Measurements from ENCODE around the gene LTF.

LTF gene

GRCh38 chr3:46407970-46408369, 56.7 kb downstream of the LTF start:
- H3K4me3 ChIP-seq (ENCODE audit: low read depth, low read length): no peak overlapping the region

More at GRCh38 chr3:46407970-46408369, 56.7 kb downstream of the LTF start:
- Histone ChIP-seq H3K36me3 (ENCODE audit: control insufficient read depth in 2 of 2, insufficient read depth in 1 of 2, low read length in 2 of 2) (no peaks in the 10 kb centered on the region), H3K4me1 (ENCODE audit: control insufficient read depth, insufficient read depth, low read length) (no peaks in the 10 kb centered on the region), H3K9me3 (ENCODE audit: control insufficient read depth, insufficient read depth, low read depth, low read length) (no peaks in the 10 kb centered on the region), H3K27ac (ENCODE audit: extremely low read depth, low read depth, low read length) (no peak overlapping the region)
- TF ChIP-seq ZSCAN30 (tag by site-specific recombination; IDR thresholded peaks at IDR 0.05) (no peak), ZNF341 (tag by site-specific recombination; IDR thresholded peaks at IDR 0.05; ENCODE audit: low read depth) (no peak), ZNF362 (tag by site-specific recombination; IDR thresholded peaks at IDR 0.05) (no peak), CTCF (tag by site-specific recombination; IDR thresholded peaks at IDR 0.05) (no peak), ZNF239 (tag by site-specific recombination; IDR thresholded peaks at IDR 0.05) (no peak), PRDM10 (tag by site-specific recombination; IDR thresholded peaks at IDR 0.05) (no peak), ZNF311 (tag by site-specific recombination; IDR thresholded peaks at IDR 0.05; ENCODE audit: borderline replicate concordance) (no peak), ZNF654 (tag by site-specific recombination; IDR thresholded peaks at IDR 0.05; ENCODE audit: low read depth) (no peak), ZNF704 (tag by site-specific recombination; IDR thresholded peaks at IDR 0.05) (no peak), BCL11A (tag by site-specific recombination; IDR thresholded peaks at IDR 0.05; ENCODE audit: low read depth) (no peak), ZNF37A (tag by site-specific recombination; IDR thresholded peaks at IDR 0.05) (no peak), ZNF354C (tag by site-specific recombination; IDR thresholded peaks at IDR 0.05; ENCODE audit: borderline replicate concordance, low read depth) (no peak), HOXD13 (CRISPR knock-in tag; IDR thresholded peaks at IDR 0.05; ENCODE audit: borderline replicate concordance) (no peak), MYNN (tag by site-specific recombination; IDR thresholded peaks at IDR 0.05; ENCODE audit: borderline replicate concordance) (no peak), ZNF366 (tag by site-specific recombination; conservative IDR thresholded peaks at IDR 0.05) (no peak), ZNF791 (tag by site-specific recombination; IDR thresholded peaks at IDR 0.05) (no peak), ZNF350 (tag by site-specific recombination; IDR thresholded peaks at IDR 0.05) (no peak), ZNF596 (tag by site-specific recombination; IDR thresholded peaks at IDR 0.05) (no peak)
- TF ChIP-seq, protein P1, sequence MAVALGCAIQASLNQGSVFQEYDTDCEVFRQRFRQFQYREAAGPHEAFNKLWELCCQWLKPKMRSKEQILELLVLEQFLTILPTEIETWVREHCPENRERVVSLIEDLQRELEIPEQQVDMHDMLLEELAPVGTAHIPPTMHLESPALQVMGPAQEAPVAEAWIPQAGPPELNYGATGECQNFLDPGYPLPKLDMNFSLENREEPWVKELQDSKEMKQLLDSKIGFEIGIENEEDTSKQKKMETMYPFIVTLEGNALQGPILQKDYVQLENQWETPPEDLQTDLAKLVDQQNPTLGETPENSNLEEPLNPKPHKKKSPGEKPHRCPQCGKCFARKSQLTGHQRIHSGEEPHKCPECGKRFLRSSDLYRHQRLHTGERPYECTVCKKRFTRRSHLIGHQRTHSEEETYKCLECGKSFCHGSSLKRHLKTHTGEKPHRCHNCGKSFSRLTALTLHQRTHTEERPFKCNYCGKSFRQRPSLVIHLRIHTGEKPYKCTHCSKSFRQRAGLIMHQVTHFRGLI (tag by site-specific recombination; IDR thresholded peaks at IDR 0.05): no peak
- TF ChIP-seq, protein P2, sequence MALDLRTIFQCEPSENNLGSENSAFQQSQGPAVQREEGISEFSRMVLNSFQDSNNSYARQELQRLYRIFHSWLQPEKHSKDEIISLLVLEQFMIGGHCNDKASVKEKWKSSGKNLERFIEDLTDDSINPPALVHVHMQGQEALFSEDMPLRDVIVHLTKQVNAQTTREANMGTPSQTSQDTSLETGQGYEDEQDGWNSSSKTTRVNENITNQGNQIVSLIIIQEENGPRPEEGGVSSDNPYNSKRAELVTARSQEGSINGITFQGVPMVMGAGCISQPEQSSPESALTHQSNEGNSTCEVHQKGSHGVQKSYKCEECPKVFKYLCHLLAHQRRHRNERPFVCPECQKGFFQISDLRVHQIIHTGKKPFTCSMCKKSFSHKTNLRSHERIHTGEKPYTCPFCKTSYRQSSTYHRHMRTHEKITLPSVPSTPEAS (tag by site-specific recombination; IDR thresholded peaks at IDR 0.05): no peak
- ChIA-PET CTCF (interaction anchor here (0.6 to 1.2 kb wide), 2 partner anchors 80 to 191 kb away, joined by 3 to 6 read pairs; no protein-coding TSS in a partner anchor), POLR2A (no interaction called here)
